ENCODE data around the gene DKC1. TPM values are rescaled to one million over a fixed set of nuclear protein-coding genes. Genes with fewer than 3 reads are reported as not detected.
A peak's percentile ranks its signal among the peaks of the same experiment; 100 is the strongest.

The DKC1 gene
- total and polyA plus RNA-seq, 2 of the 13 experiments (the other 11 are each of a cell fraction or from before 2014, with no cell fraction given), result 61.6 to 102 TPM

- TF ChIP-seq, protein P1, sequence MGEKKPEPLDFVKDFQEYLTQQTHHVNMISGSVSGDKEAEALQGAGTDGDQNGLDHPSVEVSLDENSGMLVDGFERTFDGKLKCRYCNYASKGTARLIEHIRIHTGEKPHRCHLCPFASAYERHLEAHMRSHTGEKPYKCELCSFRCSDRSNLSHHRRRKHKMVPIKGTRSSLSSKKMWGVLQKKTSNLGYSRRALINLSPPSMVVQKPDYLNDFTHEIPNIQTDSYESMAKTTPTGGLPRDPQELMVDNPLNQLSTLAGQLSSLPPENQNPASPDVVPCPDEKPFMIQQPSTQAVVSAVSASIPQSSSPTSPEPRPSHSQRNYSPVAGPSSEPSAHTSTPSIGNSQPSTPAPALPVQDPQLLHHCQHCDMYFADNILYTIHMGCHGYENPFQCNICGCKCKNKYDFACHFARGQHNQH (CRISPR knock-in tag; IDR thresholded peaks at IDR 0.05), result peak; percentile 42; the same call in 1 of the 2 replicates
- TF ChIP-seq, protein P2, sequence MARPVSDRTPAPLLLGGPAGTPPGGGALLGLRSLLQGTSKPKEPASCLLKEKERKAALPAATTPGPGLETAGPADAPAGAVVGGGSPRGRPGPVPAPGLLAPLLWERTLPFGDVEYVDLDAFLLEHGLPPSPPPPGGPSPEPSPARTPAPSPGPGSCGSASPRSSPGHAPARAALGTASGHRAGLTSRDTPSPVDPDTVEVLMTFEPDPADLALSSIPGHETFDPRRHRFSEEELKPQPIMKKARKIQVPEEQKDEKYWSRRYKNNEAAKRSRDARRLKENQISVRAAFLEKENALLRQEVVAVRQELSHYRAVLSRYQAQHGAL (CRISPR knock-in tag; IDR thresholded peaks at IDR 0.05; ENCODE audit: not compliant biosample characterization), result no peak
- no peak for TF ChIP-seq ZNF639 (CRISPR knock-in tag; conservative IDR thresholded peaks at IDR 0.05)
- peak; percentile 66; the same call in 1 of the 2 replicates for TF ChIP-seq NR2F2 (IDR thresholded peaks at IDR 0.05; ENCODE audit: borderline replicate concordance, low read depth)
- no peak for TF ChIP-seq ZNF883 (CRISPR knock-in tag; IDR thresholded peaks at IDR 0.05; ENCODE audit: not compliant biosample characterization)
- peak; percentile 86 for TF ChIP-seq PITX1 (CRISPR knock-in tag; IDR thresholded peaks at IDR 0.05)
- TF ChIP-seq ZNF547 (CRISPR knock-in tag; IDR thresholded peaks at IDR 0.05), result no peak
- 0 out of 2 replicates have a peak, but pooled peaks have one; percentile 22 for TF ChIP-seq TCF7L2 (IDR thresholded peaks at IDR 0.05; ENCODE audit: low read depth, low read length)
- peak; percentile 29; the same call in 1 of the 2 replicates for TF ChIP-seq SOX13 (IDR thresholded peaks at IDR 0.05)
- TF ChIP-seq SOX13 (CRISPR knock-in tag; conservative IDR thresholded peaks at IDR 0.05 in 1 of 2, IDR thresholded peaks at IDR 0.05 in 1 of 2), result peak in 1 of 2 experiments; percentile 76; a peak in 2 of 4 replicates
- TF ChIP-seq ZNF232 (CRISPR knock-in tag; IDR thresholded peaks at IDR 0.05; ENCODE audit: borderline replicate concordance), result no peak
- TF ChIP-seq, protein P3, sequence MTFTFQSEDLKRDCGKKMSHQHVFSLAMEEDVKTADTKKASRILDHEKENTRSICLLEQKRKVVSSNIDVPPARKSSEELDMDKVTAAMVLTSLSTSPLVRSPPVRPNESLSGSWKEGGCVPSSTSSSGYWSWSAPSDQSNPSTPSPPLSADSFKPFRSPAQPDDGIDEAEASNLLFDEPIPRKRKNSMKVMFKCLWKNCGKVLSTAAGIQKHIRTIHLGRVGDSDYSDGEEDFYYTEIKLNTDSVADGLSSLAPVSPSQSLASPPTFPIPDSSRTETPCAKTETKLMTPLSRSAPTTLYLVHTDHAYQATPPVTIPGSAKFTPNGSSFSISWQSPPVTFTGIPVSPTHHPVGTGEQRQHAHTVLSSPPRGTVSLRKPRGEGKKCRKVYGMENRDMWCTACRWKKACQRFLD (CRISPR knock-in tag; IDR thresholded peaks at IDR 0.05; ENCODE audit: borderline replicate concordance), result no peak
- TF ChIP-seq IRF2 (CRISPR knock-in tag; IDR thresholded peaks at IDR 0.05), result peak; percentile 28; the same call in 1 of the 2 replicates
- TF ChIP-seq MAX (IDR thresholded peaks at IDR 0.05), result peak; percentile 78
- peak; percentile 75; the same call in 1 of the 2 replicates for TF ChIP-seq BCL6 (CRISPR knock-in tag; IDR thresholded peaks at IDR 0.05)
- peak; percentile 52; the same call in 1 of the 2 replicates for TF ChIP-seq ETV5 (CRISPR knock-in tag; IDR thresholded peaks at IDR 0.05; ENCODE audit: borderline replicate concordance)
- TF ChIP-seq HHEX (CRISPR knock-in tag; IDR thresholded peaks at IDR 0.05), result peak; percentile 82
- no peak for TF ChIP-seq PRMT3 (CRISPR knock-in tag; IDR thresholded peaks at IDR 0.05; ENCODE audit: borderline replicate concordance, low read depth)
- TF ChIP-seq ZNF562 (CRISPR knock-in tag; IDR thresholded peaks at IDR 0.05; ENCODE audit: borderline replicate concordance), result no peak
- peak in 1 of 2 experiments; percentile 77; a peak in 2 of 4 replicates for TF ChIP-seq EP300 (IDR thresholded peaks at IDR 0.05; ENCODE audit: low read depth in 2 of 2, low read length in 2 of 2)
- peak; percentile 31; the same call in 1 of the 2 replicates for TF ChIP-seq EP300 (CRISPR knock-in tag; IDR thresholded peaks at IDR 0.05; ENCODE audit: borderline replicate concordance)
- TF ChIP-seq E2F2 (CRISPR knock-in tag; IDR thresholded peaks at IDR 0.05; ENCODE audit: borderline replicate concordance), result no peak
These were observed 37.1 kb downstream of the DKC1 start (continued) for GRCh38 chrX:154799556-154800348.

All from HepG2 (cell line).